ENCODE data around the gene NKX3-2. TPM values are rescaled to one million over a fixed set of nuclear protein-coding genes. Genes with fewer than 3 reads are reported as not detected.
A peak's percentile ranks its signal among the peaks of the same experiment; 100 is the strongest.

Gene NKX3-2
- total and polyA plus RNA-seq, 9 of the 15 experiments (the other 6 are each of a cell fraction or from before 2014, with no cell fraction given): 0.03 to 0.81 (median 0.27) TPM; not detected in 1

DNA sequence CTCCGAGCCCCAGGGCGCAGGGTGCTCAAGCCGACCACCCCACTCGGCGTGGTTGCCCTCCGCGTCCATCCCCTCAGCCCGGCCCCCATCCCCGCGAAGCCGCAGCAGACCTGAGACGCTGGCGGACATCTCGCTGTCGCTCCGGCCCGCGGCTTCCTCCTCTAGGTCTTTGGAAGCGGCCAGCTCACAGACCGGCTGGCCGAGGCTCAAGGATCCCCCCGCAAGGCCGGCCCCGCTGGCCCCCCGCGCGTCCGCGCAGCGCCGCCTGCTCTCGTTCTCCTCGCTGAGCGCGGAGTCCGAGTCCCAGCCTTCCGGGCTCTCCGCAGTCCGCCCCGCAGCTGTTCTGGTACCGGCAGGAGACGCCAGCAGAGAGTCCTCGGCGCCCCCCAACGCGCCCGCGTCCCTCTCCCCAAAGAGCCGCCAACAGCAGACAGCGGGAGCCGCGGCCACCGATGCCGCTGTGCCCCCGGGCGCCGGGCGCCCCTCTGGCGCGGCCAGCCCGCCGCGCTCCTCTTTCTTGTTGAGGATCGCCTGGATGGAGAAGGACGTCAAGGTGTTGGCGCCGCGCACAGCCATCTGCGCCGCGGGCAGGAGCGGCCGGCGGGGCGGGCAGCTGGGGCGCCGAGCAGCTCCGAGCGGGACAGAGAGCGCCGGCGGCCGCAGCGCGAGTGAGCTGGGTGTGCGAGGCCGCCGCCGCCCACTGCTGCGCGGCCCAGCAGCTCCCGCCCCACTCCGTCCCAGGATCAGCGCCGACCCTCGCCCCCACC, at the start of gene NKX3-2 (continued):
- TF ChIP-seq HMGN3 (IDR thresholded peaks at IDR 0.05; ENCODE audit: borderline replicate concordance, extremely low read depth, insufficient read length, low read depth, low read length): peak; percentile 3
- no peak for TF ChIP-seq ZNF311 (CRISPR knock-in tag; IDR thresholded peaks at IDR 0.05)
- no peak for TF ChIP-seq ZNF79 (CRISPR knock-in tag; IDR thresholded peaks at IDR 0.05; ENCODE audit: low read depth)
- no peak for TF ChIP-seq CHD2 (IDR thresholded peaks at IDR 0.05; ENCODE audit: low read depth, low read length)
- no peak for TF ChIP-seq E2F3 (CRISPR knock-in tag; IDR thresholded peaks at IDR 0.05)
- TF ChIP-seq, protein P1, sequence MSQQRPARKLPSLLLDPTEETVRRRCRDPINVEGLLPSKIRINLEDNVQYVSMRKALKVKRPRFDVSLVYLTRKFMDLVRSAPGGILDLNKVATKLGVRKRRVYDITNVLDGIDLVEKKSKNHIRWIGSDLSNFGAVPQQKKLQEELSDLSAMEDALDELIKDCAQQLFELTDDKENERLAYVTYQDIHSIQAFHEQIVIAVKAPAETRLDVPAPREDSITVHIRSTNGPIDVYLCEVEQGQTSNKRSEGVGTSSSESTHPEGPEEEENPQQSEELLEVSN (IDR thresholded peaks at IDR 0.05; ENCODE audit: borderline replicate concordance in 1 of 2, extremely low read depth in 1 of 2, insufficient read depth in 1 of 2, insufficient read length in 1 of 2, low read depth in 1 of 2, low read length in 1 of 2, poor library complexity in 1 of 2, severe bottlenecking in 1 of 2): peak; percentile 63 to 89
- no peak for TF ChIP-seq ZNF239 (CRISPR knock-in tag; IDR thresholded peaks at IDR 0.05)
- TF ChIP-seq L3MBTL2 (IDR thresholded peaks at IDR 0.05): peak; percentile 37
- no peak for TF ChIP-seq EHMT2 (IDR thresholded peaks at IDR 0.05)
- TF ChIP-seq, protein P2, sequence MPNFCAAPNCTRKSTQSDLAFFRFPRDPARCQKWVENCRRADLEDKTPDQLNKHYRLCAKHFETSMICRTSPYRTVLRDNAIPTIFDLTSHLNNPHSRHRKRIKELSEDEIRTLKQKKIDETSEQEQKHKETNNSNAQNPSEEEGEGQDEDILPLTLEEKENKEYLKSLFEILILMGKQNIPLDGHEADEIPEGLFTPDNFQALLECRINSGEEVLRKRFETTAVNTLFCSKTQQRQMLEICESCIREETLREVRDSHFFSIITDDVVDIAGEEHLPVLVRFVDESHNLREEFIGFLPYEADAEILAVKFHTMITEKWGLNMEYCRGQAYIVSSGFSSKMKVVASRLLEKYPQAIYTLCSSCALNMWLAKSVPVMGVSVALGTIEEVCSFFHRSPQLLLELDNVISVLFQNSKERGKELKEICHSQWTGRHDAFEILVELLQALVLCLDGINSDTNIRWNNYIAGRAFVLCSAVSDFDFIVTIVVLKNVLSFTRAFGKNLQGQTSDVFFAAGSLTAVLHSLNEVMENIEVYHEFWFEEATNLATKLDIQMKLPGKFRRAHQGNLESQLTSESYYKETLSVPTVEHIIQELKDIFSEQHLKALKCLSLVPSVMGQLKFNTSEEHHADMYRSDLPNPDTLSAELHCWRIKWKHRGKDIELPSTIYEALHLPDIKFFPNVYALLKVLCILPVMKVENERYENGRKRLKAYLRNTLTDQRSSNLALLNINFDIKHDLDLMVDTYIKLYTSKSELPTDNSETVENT (CRISPR knock-in tag; IDR thresholded peaks at IDR 0.05): no peak
- no peak for TF ChIP-seq GATAD2A (IDR thresholded peaks at IDR 0.05)
- TF ChIP-seq ZNF263 (CRISPR knock-in tag; IDR thresholded peaks at IDR 0.05; ENCODE audit: borderline replicate concordance): no peak
- TF ChIP-seq ZNF695 (CRISPR knock-in tag; IDR thresholded peaks at IDR 0.05): no peak
- TF ChIP-seq TARDBP (IDR thresholded peaks at IDR 0.05): no peak
- TF ChIP-seq ELF1 (tag; IDR thresholded peaks at IDR 0.05): no peak
- TF ChIP-seq YBX1 (IDR thresholded peaks at IDR 0.05): no peak
- no peak for TF ChIP-seq HSF4 (CRISPR knock-in tag; IDR thresholded peaks at IDR 0.05; ENCODE audit: borderline replicate concordance)
- no peak for TF ChIP-seq GABPB2 (CRISPR knock-in tag; conservative IDR thresholded peaks at IDR 0.05)
- no peak for TF ChIP-seq SMARCC2 (IDR thresholded peaks at IDR 0.05; ENCODE audit: low read depth)
